ENCODE data around the gene TVP23A.

The TVP23A gene

DNA sequence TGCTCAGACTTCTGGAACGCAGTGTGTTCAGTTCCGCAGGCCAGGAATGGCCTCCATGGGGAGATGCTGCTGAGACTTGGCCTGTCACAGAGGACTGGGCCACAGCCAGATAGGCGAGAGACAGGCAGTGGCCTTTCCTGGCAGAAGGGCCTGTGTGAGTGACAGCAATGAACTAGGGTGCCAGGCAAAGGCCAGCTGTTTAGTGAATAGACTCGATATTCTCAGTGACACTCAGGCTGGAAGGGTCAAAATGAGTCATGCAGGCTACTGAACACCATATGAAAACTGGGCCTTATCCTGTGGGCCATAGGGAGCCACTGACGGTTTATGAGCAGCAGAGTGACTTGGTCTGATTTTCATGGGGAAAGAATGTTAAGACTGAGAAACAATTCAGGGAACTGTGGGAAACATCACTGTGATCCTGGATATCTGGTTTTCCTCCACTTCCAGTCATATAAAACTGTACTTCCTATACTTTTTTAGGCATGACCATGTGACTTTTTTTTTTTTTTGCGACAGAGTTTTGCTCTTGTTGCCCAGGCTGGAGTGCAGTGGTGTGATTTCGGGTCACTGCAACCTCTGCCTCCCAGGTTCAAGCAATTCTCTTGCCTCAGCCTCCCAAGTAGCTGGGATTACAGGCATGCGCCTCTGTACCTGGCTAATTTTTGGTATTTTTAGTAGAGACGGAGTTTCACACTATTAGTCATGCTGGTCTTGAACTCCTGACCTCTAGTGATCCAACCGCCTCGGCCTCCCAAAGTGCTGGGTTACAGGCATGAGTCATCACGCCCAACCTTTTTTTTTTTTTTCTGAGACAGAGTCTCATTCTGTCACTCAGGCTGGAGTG is 80.1 kb downstream of the TVP23A start:
- no peak for TF ChIP-seq CTCF (IDR thresholded peaks at IDR 0.05; ENCODE audit: borderline replicate concordance, control extremely low read depth, extremely low read depth, insufficient read depth, missing control alignments)
- DNase-seq (ENCODE audit: low spot score), result peak; percentile 67
- in situ Hi-C loops (cut with MboI; ENCODE audit: low sequenced_read_pairs, unreplicated experiment), result loop anchor here (25.0 kb wide), 1 partner anchor 476 kb away; no protein-coding TSS in a partner anchor

- peak; percentile 79 for TF ChIP-seq CTCF (IDR thresholded peaks at IDR 0.05; ENCODE audit: borderline replicate concordance, control extremely low read depth, extremely low read depth, insufficient read depth, missing control alignments)
- in situ Hi-C loops (cut with MboI; ENCODE audit: low sequenced_read_pairs, unreplicated experiment), result loop anchor here (25.0 kb wide), 1 partner anchor 475 kb away; no protein-coding TSS in a partner anchor
- peak; percentile 79 for DNase-seq (ENCODE audit: low spot score)
These were observed 81.4 kb downstream of the TVP23A start for GRCh38 chr16:10737068-10737625.

DNA sequence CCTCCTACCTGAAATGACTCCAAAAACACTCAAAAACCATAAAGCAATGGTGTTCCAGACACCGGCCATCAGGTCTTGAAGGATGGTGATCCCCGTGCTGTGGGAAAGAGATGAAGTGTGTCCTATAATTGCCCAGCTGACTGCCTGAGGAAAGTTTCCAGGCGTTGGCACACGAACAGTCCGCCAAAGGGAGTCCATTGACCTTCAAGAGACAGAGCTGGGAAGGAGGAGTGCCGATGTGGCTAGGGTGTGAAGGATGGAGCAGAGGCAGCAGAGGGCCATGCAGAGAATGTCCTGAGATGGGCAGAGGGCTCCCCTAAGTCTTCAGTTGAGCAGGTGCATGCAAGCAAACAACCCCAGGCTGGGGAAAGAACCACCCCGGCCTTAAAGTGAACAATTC is 86.8 kb downstream of the TVP23A start:
- in situ Hi-C loops (cut with MboI; ENCODE audit: low sequenced_read_pairs, unreplicated experiment), result loop anchor here (5.0 to 25.0 kb wide), 2 partner anchors 209 to 469 kb away; no protein-coding TSS in a partner anchor
- no peak for DNase-seq (ENCODE audit: low spot score)
- no peak for TF ChIP-seq CTCF (IDR thresholded peaks at IDR 0.05; ENCODE audit: borderline replicate concordance, control extremely low read depth, extremely low read depth, insufficient read depth, missing control alignments)

GRCh38 chr16:10729104-10730048 is 89.2 kb downstream of the TVP23A start:
- TF ChIP-seq CTCF (IDR thresholded peaks at IDR 0.05; ENCODE audit: borderline replicate concordance, control extremely low read depth, extremely low read depth, insufficient read depth, missing control alignments), result no peak
- no peak for DNase-seq (ENCODE audit: low spot score)
- in situ Hi-C loops (cut with MboI; ENCODE audit: low sequenced_read_pairs, unreplicated experiment), result loop anchor here (5.0 to 25.0 kb wide), 2 partner anchors 207 to 467 kb away; no protein-coding TSS in a partner anchor

GRCh38 chr16:10728003-10728887 is 90.3 kb downstream of the TVP23A start:
- TF ChIP-seq CTCF (IDR thresholded peaks at IDR 0.05; ENCODE audit: borderline replicate concordance, control extremely low read depth, extremely low read depth, insufficient read depth, missing control alignments), result no peak
- DNase-seq (ENCODE audit: low spot score), result no peak
- in situ Hi-C loops (cut with MboI; ENCODE audit: low sequenced_read_pairs, unreplicated experiment), result loop anchor here (25.0 kb wide), 1 partner anchor 466 kb away; no protein-coding TSS in a partner anchor
